B cell (primary cell): ENCODE measurements around the gene LPCAT1. TPM values are rescaled to one million over a fixed set of nuclear protein-coding genes. Genes with fewer than 3 reads are reported as not detected.

Source experiments
- ATAC-seq: fragments of 200-7000 bp; cut with Tn5 transposase; one replicate; pipeline ENCODE4 v1.10.0; 2021; ENCODE audit warnings: low read depth, mild to moderate bottlenecking, moderate number of reproducible peaks, moderate library complexity
- CTCF ChIA-PET: fragments of 350-600 bp; sonication (Branson Sonifier 250); formaldehyde crosslinking; loops from one replicate; lab custom pipeline; 2021; ENCODE audit warnings: antibody characterized with exemption, inconsistent platforms; lab: Charles Lee
- POLR2A ChIA-PET: fragments of 350-600 bp; sonication (Branson Sonifier 250); formaldehyde crosslinking; loops from one replicate; lab custom pipeline; 2021; ENCODE audit warnings: antibody characterized with exemption; lab: Charles Lee
- DNase-seq: peaks from one replicate; pipeline ENCODE4 v3.0.0; 2013
- H2AFZ ChIP-seq: 2 replicates; pipeline ENCODE4 v1.6.1; 2012; ENCODE audit warnings: mild to moderate bottlenecking, low read depth, low read length; ENCODE audit not compliant: insufficient read depth, poor library complexity, severe bottlenecking
- H3K27ac ChIP-seq, 2 donors: 1 replicate in 1 of 2; 2 replicates in 1 of 2; pipeline ENCODE4 v1.5.1; 2012 to 2013; ENCODE audit warnings: low read length in 2 of 2, mild to moderate bottlenecking in 2 of 2, moderate library complexity in 1 of 2
- H3K27me3 ChIP-seq, 4 experiments: fragments of 200-600 bp in 1 of 4; sonication (generic) in 1 of 4; replicated peaks in 1 of 4; 1 replicate in 2 of 4; 2 replicates in 2 of 4; pipeline versions ENCODE4 v1.6.1 to v1.7.0; 2013 to 2016; ENCODE audit warnings: low read length in 3 of 4, mild to moderate bottlenecking in 2 of 4, mixed read lengths in 1 of 4, moderate library complexity in 1 of 4; ENCODE audit not compliant: insufficient read depth in 4 of 4, control insufficient read depth in 3 of 4; ENCODE audit errors: control extremely low read depth in 1 of 4
- H3K36me3 ChIP-seq, 2 experiments: replicated peaks in 1 of 2; 1 replicate in 1 of 2; 2 replicates in 1 of 2; pipeline versions ENCODE4 v1.6.1 to v1.7.1; 2013; ENCODE audit warnings: low read length in 1 of 2; ENCODE audit not compliant: insufficient read depth in 2 of 2, control insufficient read depth in 1 of 2; ENCODE audit errors: control extremely low read depth in 1 of 2, extremely low read depth in 1 of 2
- H3K4me1 ChIP-seq, 2 donors: fragments of 200-600 bp in 1 of 2; sonication (generic) in 1 of 2; 1 replicate in 1 of 2; 2 replicates in 1 of 2; pipeline versions ENCODE4 v1.5.1 to v1.6.1; 2013 to 2017; ENCODE audit warnings: low read length in 2 of 2; ENCODE audit not compliant: control insufficient read depth in 2 of 2, insufficient read depth in 2 of 2
- H3K4me2 ChIP-seq: replicated peaks from 2 replicates; pipeline ENCODE3; 2012; ENCODE audit warnings: mild to moderate bottlenecking, low read depth, low read length; ENCODE audit not compliant: poor library complexity, severe bottlenecking
- H3K4me3 ChIP-seq, 5 experiments: fragments of 200-600 bp in 1 of 5; sonication (generic) in 1 of 5; 1 replicate in 3 of 5; 2 replicates in 2 of 5; pipeline versions ENCODE4 v1.5.1 to v1.7.0; 2011 to 2016; ENCODE audit warnings: low read length in 4 of 5, mild to moderate bottlenecking in 4 of 5, low read depth in 2 of 5, control low read depth in 1 of 5, moderate library complexity in 1 of 5; ENCODE audit not compliant: insufficient read depth in 1 of 5; ENCODE audit errors: control extremely low read depth in 1 of 5, extremely low read depth in 1 of 5
- H3K79me2 ChIP-seq: fragments of 200-600 bp; sonication (generic); one replicate; pipeline ENCODE4 v1.6.0; 2016; ENCODE audit warnings: low read length; ENCODE audit not compliant: control insufficient read depth, insufficient read depth
- H3K9ac ChIP-seq: fragments of 200-600 bp; sonication (generic); 2 replicates; pipeline ENCODE4 v1.6.1; 2017; ENCODE audit warnings: mild to moderate bottlenecking, low read length, moderate library complexity
- H3K9me3 ChIP-seq, 3 donors: one replicate each; pipeline versions ENCODE4 v1.6.1 to v1.7.1; 2013; ENCODE audit warnings: low read length in 2 of 3; ENCODE audit not compliant: control insufficient read depth in 2 of 3, insufficient read depth in 1 of 3; ENCODE audit errors: control extremely low read depth in 1 of 3
- H4K20me1 ChIP-seq: 2 replicates; pipeline ENCODE4 v1.6.0; 2012; ENCODE audit warnings: mild to moderate bottlenecking, low read length; ENCODE audit not compliant: insufficient read depth, control insufficient read depth, poor library complexity, severe bottlenecking
- H3K27ac Mint-ChIP-seq: one replicate; pipeline ENCODE4 v1.8.0; 2021; ENCODE audit warnings: mixed read lengths
- H3K27me3 Mint-ChIP-seq: one replicate; pipeline ENCODE4 v1.8.0; 2021; ENCODE audit warnings: mixed read lengths
- H3K4me1 Mint-ChIP-seq: one replicate; pipeline ENCODE4 v1.8.0; 2021; ENCODE audit warnings: mixed read lengths
- H3K4me3 Mint-ChIP-seq: one replicate; pipeline ENCODE4 v1.8.0; 2021; ENCODE audit warnings: mixed read lengths
- H3K9me3 Mint-ChIP-seq: one replicate; pipeline ENCODE4 v1.8.0; 2022; ENCODE audit warnings: mixed read lengths; ENCODE audit not compliant: insufficient read depth
- EZH2 ChIP-seq: IDR thresholded peaks from 2 replicates; pipeline ENCODE4 v1.6.1; 2012; ENCODE audit warnings: borderline replicate concordance, low read depth, mild to moderate bottlenecking, moderate library complexity, low read length; ENCODE audit not compliant: insufficient read depth, poor library complexity, severe bottlenecking
- WGBS: methylation state at CpG from one replicate; pipeline ENCODE4 v1.1.5; 2013; ENCODE audit warnings: missing lambda C conversion rate; ENCODE audit not compliant: insufficient coverage; 5-methylcytosine and 5-hydroxymethylcytosine counted together
- intact Hi-C: fragments of 100-400 bp; cut with micrococcal nuclease; formaldehyde crosslinking; loops from one replicate; pipeline ENCODE4 v1.10.0; 2022
- polyA plus RNA-seq: library from polyadenylated mRNA; depleted of rRNA; stranded (reverse); fragments of >200 nt; gene quantifications from 2 replicates; pipeline ENCODE4 v1.2.3, GENCODE V29; 2012
- total RNA-seq, 2 donors: library from RNA; stranded (reverse); fragments of 120-200 nt in 1 of 2; gene quantifications; 1 replicate in 1 of 2; 2 replicates in 1 of 2; pipeline versions ENCODE4 v1.2.3 to v1.2.4, GENCODE V29; 2013 to 2022
- TF ChIP-seq, protein P1 (sequence below): fragments of 200-600 bp; IDR thresholded peaks from one replicate; pipeline ENCODE4 v1.8.0; 2022; ENCODE audit warnings: antibody characterized with exemption, mild to moderate bottlenecking

The LPCAT1 gene
- total and polyA plus RNA-seq, 2 donors (not counting 1 experiment from before 2014, with no cell fraction given), result 94.8 to 159 TPM

DNA sequence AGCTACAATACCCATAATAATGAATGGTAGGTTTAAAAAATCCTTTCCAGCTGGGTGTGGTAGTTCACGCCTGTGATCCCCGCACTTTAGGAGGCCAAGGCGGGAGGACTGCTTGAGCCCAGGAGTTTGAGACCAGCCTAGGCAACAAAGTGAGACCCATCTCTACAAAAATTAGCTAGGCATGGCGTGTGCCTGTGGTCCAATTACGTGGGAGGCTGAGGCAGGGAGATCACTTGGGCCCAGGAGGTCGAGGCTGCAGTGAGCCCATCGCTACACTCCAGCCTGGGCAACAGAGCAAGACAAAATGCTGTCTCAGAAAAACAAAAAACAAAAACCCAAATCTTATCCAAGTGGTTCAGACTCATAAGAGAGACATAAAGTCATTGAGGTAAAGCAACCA is 44.7 kb downstream of the LPCAT1 start:
- Mint-ChIP-seq H3K9me3 (no peaks in the 10 kb centered on the region), H3K27ac (peak overlapping the region; percentile 94), H3K4me1 (peaks cover 47% of the 10 kb centered on the region), H3K4me3 (no peak overlapping the region), H3K27me3 (no peaks in the 10 kb centered on the region)
- DNase-seq (peak; percentile 11), ATAC-seq (no peak)
- Histone ChIP-seq H3K4me3 (no peak overlapping the region), H2AFZ (no peak overlapping the region), H3K36me3 (peaks cover 2 to 72% of the 10 kb centered on the region in 2 experiments), H3K27me3 (no peaks in the 10 kb centered on the region), H3K79me2 (peaks cover 68% of the 10 kb centered on the region), H3K9ac (no peak overlapping the region), H4K20me1 (no peaks in the 10 kb centered on the region), H3K4me1 (peaks cover 42 to 48% of the 10 kb centered on the region in 2 donors), H3K27ac (peak overlapping the region in 1 of 2 donors; percentile 84), H3K4me2 (no peak overlapping the region), H3K9me3 (no peaks in the 10 kb centered on the region)
- 90% methylated on average over 3 of the region's 7 CpGs for WGBS
- intact Hi-C loops, result loop anchor here (1.0 kb wide), 5 partner anchors 24 to 162 kb away; no protein-coding TSS in a partner anchor
- TF ChIP-seq EZH2, result no peak
- TF ChIP-seq, protein P1, sequence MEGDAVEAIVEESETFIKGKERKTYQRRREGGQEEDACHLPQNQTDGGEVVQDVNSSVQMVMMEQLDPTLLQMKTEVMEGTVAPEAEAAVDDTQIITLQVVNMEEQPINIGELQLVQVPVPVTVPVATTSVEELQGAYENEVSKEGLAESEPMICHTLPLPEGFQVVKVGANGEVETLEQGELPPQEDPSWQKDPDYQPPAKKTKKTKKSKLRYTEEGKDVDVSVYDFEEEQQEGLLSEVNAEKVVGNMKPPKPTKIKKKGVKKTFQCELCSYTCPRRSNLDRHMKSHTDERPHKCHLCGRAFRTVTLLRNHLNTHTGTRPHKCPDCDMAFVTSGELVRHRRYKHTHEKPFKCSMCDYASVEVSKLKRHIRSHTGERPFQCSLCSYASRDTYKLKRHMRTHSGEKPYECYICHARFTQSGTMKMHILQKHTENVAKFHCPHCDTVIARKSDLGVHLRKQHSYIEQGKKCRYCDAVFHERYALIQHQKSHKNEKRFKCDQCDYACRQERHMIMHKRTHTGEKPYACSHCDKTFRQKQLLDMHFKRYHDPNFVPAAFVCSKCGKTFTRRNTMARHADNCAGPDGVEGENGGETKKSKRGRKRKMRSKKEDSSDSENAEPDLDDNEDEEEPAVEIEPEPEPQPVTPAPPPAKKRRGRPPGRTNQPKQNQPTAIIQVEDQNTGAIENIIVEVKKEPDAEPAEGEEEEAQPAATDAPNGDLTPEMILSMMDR, result no peak
- ChIA-PET CTCF (interaction anchor here (0.8 to 9.1 kb wide), 15 partner anchors 9 to 174 kb away, joined by 3 to 81 read pairs (median 4); no protein-coding TSS in a partner anchor), POLR2A (interaction anchor here (0.9 to 1.2 kb wide), 2 partner anchors 54 to 58 kb away, joined by 3 read pairs; no protein-coding TSS in a partner anchor)

DNA sequence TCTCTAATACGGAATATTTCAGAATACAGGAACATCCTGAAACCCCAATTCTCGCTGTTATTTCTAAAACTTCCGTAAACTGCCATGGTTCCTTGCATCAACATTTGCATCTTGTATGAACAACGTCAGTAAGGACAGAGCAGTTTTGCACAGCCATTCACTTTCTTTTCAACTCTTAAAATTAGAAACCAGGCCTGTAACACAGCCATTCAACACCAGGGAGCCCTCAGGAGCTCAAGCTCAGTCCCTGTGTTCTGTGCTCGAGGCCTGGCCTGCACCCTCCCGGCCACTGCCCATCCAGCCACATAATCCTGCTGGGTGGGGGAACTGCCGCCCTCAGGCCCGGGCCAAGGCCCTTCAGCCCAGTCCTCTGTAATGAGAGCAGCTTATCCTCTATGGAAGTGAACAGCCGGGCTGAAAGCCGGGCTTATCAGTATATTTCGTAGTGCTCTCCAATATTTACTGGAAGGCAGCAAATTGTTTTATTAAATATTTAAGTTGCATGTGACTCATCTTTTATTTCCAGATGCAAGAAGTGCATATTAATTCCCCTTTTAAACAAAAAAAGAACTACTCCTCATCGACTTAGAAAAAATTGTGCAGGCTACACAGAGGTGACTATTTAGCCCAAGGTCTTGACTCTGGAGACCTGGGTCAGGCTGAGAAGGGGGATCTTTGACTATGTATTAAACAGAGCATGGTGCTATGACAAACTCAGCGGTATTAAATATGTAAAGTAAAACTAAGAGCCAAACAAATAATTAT is 45.3 kb downstream of the LPCAT1 start:
- intact Hi-C loops, result loop anchor here (1.0 kb wide), 5 partner anchors 25 to 163 kb away; no protein-coding TSS in a partner anchor
- no peak overlapping the region for H3K4me2 ChIP-seq
- H3K4me1 ChIP-seq, result peaks cover 37 to 42% of the 10 kb centered on the region in 2 donors
- H3K9ac ChIP-seq, result no peak overlapping the region
- H3K36me3 ChIP-seq, result peaks cover 2 to 75% of the 10 kb centered on the region in 2 experiments
- H2AFZ ChIP-seq, result no peak overlapping the region
- H4K20me1 ChIP-seq, result no peaks in the 10 kb centered on the region
- H3K9me3 ChIP-seq, result no peaks in the 10 kb centered on the region
- no peak for ATAC-seq
- H3K27me3 ChIP-seq, result no peaks in the 10 kb centered on the region
- peaks cover 61% of the 10 kb centered on the region for H3K79me2 ChIP-seq
- Mint-ChIP-seq H3K4me3 (no peak overlapping the region), H3K9me3 (no peaks in the 10 kb centered on the region), H3K4me1 (peaks cover 43% of the 10 kb centered on the region), H3K27me3 (no peaks in the 10 kb centered on the region), H3K27ac (peak overlapping the region; percentile 15)
- peak; percentile 12 for DNase-seq
- CTCF ChIA-PET, result interaction anchor here (0.8 to 9.1 kb wide), 10 partner anchors 8 to 175 kb away, joined by 3 to 81 read pairs (median 4); no protein-coding TSS in a partner anchor
- POLR2A ChIA-PET, result no interaction called here
- H3K27ac ChIP-seq, result peak overlapping the region in 1 of 2 donors; percentile 2
- H3K4me3 ChIP-seq, result no peak overlapping the region
- TF ChIP-seq, protein P1, result no peak
- no peak for TF ChIP-seq EZH2
- WGBS, result 97% methylated on average over 7 of the region's 13 CpGs
